Left ventricle myocardium inferior (tissue), 1 donor: ENCODE data around the gene LRG1. TPM values are rescaled to one million over a fixed set of nuclear protein-coding genes. Genes with fewer than 3 reads are reported as not detected.

Experiments used
- DNase-seq: peaks from one replicate; pipeline ENCODE4 v3.0.0-alpha.2; 2020
- H3K27ac ChIP-seq: fragments of 200-600 bp; replicated peaks from 2 replicates; pipeline ENCODE4 v1.8.0; 2021
- H3K27me3 ChIP-seq: fragments of 200-600 bp; 2 replicates; pipeline ENCODE4 v1.8.0; 2021; ENCODE audit warnings: low read depth
- H3K36me3 ChIP-seq: fragments of 200-600 bp; 2 replicates; pipeline ENCODE4 v1.8.0; 2021
- H3K4me1 ChIP-seq: fragments of 200-600 bp; 2 replicates; pipeline ENCODE4 v1.8.0; 2021
- H3K4me3 ChIP-seq: fragments of 200-600 bp; 2 replicates; pipeline ENCODE4 v1.8.0; 2021; ENCODE audit warnings: mild to moderate bottlenecking, moderate library complexity
- H3K9me3 ChIP-seq: fragments of 200-600 bp; replicated peaks from 2 replicates; pipeline ENCODE4 v1.8.0; 2021
- CTCF ChIP-seq: fragments of 200-600 bp; IDR thresholded peaks from 2 replicates; pipeline ENCODE4 v1.8.0; 2021; ENCODE audit warnings: antibody characterized with exemption, mild to moderate bottlenecking, borderline replicate concordance
- intact Hi-C: fragments of 100-400 bp; cut with micrococcal nuclease; formaldehyde crosslinking; loops from one replicate; pipeline ENCODE4 v1.11.0; 2022
- total RNA-seq: library from RNA; stranded (reverse); fragmentation: NEBNext Ultra II Directional; extraction: Animal tissue kit (Norgen Biotek cat#: 25700); gene quantifications from one replicate; pipeline ENCODE4 v1.2.1, GENCODE V29; 2021
- donor health status: DM: no; HTN: yes; CAD: no; lungs with severe emphysema.

The LRG1 gene
- total RNA-seq, 1 donor from 2014 or later: 0.41 TPM

- Histone ChIP-seq H3K36me3 (peaks cover 16% of the 10 kb centered on the region), H3K4me1 (peaks cover 28% of the 10 kb centered on the region), H3K9me3 (no peaks in the 10 kb centered on the region), H3K27me3 (peaks cover 4% of the 10 kb centered on the region), H3K4me3 (peak overlapping the region; percentile 66), H3K27ac (no peak overlapping the region)
- no peak for DNase-seq
- TF ChIP-seq CTCF: no peak
- intact Hi-C loops: no loop called here
These were observed 17.5 kb upstream of the LRG1 start for GRCh38 chr19:4557144-4557970.

DNA sequence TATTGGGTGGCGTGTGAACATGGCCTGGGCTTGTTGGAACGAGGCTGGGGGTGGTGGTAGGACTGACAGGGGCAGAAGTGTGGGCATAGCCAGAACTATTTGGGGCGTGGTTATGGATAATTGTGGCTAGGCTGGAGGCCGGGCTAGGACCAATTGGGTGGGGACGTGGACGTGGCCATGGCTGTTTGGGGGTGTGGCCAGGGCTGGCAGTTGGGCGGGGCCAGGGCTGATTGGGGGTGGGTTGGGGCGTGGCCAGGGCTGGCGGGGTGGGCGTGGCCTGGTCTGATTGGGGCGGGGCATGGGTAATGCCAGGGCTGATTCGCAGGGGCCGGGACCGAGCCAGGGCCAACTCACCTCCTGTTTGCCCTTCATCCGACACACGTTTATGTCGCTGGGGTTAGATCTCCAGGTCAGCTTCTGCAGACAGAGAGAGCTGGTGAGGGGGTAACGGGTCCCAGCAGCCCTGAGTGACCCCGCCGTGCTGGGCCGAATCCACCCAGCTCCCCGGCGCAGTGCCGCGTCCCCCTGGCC lies 16.8 kb upstream of the LRG1 start:
- H3K36me3 ChIP-seq: peaks cover 23% of the 10 kb centered on the region
- no peak overlapping the region for H3K4me3 ChIP-seq
- TF ChIP-seq CTCF: no peak
- no peaks in the 10 kb centered on the region for H3K9me3 ChIP-seq
- peaks cover 4% of the 10 kb centered on the region for H3K27me3 ChIP-seq
- intact Hi-C loops: no loop called here
- DNase-seq: no peak
- no peak overlapping the region for H3K27ac ChIP-seq
- H3K4me1 ChIP-seq: peaks cover 28% of the 10 kb centered on the region

- Histone ChIP-seq H3K36me3 (peaks cover 26% of the 10 kb centered on the region), H3K4me1 (peaks cover 28% of the 10 kb centered on the region), H3K27ac (no peak overlapping the region), H3K9me3 (no peaks in the 10 kb centered on the region), H3K27me3 (peaks cover 4% of the 10 kb centered on the region), H3K4me3 (no peak overlapping the region)
- TF ChIP-seq CTCF: no peak
- no peak for DNase-seq
- intact Hi-C loops: no loop called here
These were observed 16.1 kb upstream of the LRG1 start for GRCh38 chr19:4555657-4556561.

DNA sequence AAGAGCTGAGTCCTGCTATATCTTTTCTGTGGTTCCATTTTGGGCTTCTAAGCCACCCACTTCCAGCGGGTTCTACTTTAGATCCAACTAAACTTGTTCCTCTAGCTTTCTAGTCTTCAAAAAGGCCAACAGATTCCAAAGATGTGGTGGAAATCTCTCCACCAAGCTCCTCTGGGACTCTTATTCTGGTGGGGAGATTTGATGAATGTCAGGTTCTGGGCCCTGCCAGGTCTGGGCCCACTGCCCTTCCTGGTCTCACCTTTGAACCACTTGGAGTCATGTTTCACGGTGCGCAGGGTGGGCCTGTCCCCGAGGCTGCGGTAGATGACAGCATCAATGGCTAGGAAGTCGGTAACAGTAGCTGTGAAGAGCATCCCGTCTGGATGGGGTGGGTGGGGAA lies 14.9 kb upstream of the LRG1 start:
- Histone ChIP-seq H3K9me3 (no peaks in the 10 kb centered on the region), H3K27ac (no peak overlapping the region), H3K4me1 (peaks cover 22% of the 10 kb centered on the region), H3K27me3 (peaks cover 4% of the 10 kb centered on the region), H3K4me3 (no peak overlapping the region), H3K36me3 (peaks cover 36% of the 10 kb centered on the region)
- intact Hi-C loops: no loop called here
- no peak for DNase-seq
- no peak for TF ChIP-seq CTCF

- no peak for DNase-seq
- intact Hi-C loops: loop anchor here (2.0 kb wide), 1 partner anchor 23 kb away; no protein-coding TSS in a partner anchor
- Histone ChIP-seq H3K9me3 (no peaks in the 10 kb centered on the region), H3K4me3 (no peak overlapping the region), H3K27ac (no peak overlapping the region), H3K36me3 (peaks cover 41% of the 10 kb centered on the region), H3K27me3 (peaks cover 4% of the 10 kb centered on the region), H3K4me1 (peaks cover 21% of the 10 kb centered on the region)
- no peak for TF ChIP-seq CTCF
These were observed 13.9 kb upstream of the LRG1 start for GRCh38 chr19:4553775-4554174.
